Ectodermal cell (in vitro differentiated cells): ENCODE measurements around the gene CD46.

ENCODE experiments used
- H3K27ac ChIP-seq: 2 replicates; pipeline ENCODE4 v1.7.0; 2013; ENCODE audit warnings: mild to moderate bottlenecking, low read depth, low read length; ENCODE audit not compliant: insufficient read depth, poor library complexity, severe bottlenecking
- H3K27me3 ChIP-seq: 2 replicates; pipeline ENCODE4 v1.7.0; 2013; ENCODE audit warnings: mild to moderate bottlenecking, low read length; ENCODE audit not compliant: insufficient read depth, control insufficient read depth, poor library complexity, severe bottlenecking
- H3K36me3 ChIP-seq: one replicate; pipeline ENCODE4 v1.7.0; 2013; ENCODE audit warnings: low read length; ENCODE audit not compliant: control insufficient read depth, insufficient read depth
- H3K4me1 ChIP-seq: one replicate; pipeline ENCODE4 v1.7.0; 2013; ENCODE audit warnings: low read length; ENCODE audit not compliant: control insufficient read depth, insufficient read depth
- H3K4me3 ChIP-seq: 2 replicates; pipeline ENCODE4 v1.7.0; 2013; ENCODE audit warnings: low read depth, low read length, control low read depth; ENCODE audit not compliant: insufficient read depth
- H3K9me3 ChIP-seq: 2 replicates; pipeline ENCODE4 v1.7.0; 2013; ENCODE audit warnings: mild to moderate bottlenecking, low read length, moderate library complexity; ENCODE audit not compliant: control insufficient read depth
- WGBS, 2 experiments: methylation state at CpG; one replicate each; pipeline ENCODE4 v1.1.7; 2013; ENCODE audit warnings: missing lambda C conversion rate in 2 of 2; 5-methylcytosine and 5-hydroxymethylcytosine counted together

CD46 gene

GRCh38 chr1:207828046-207828445 lies 76.2 kb downstream of the CD46 start:
- Histone ChIP-seq H3K4me3 (no peak overlapping the region), H3K36me3 (no peaks in the 10 kb centered on the region), H3K27me3 (no peaks in the 10 kb centered on the region), H3K9me3 (no peaks in the 10 kb centered on the region), H3K27ac (no peak overlapping the region), H3K4me1 (peaks cover 6% of the 10 kb centered on the region)
- WGBS, 2 experiments, result 94 to 95% methylated on average over 5 of the region's 5 CpGs

- H3K36me3 ChIP-seq, result no peaks in the 10 kb centered on the region
- no peak overlapping the region for H3K4me3 ChIP-seq
- H3K9me3 ChIP-seq, result no peaks in the 10 kb centered on the region
- H3K4me1 ChIP-seq, result peaks cover 6% of the 10 kb centered on the region
- H3K27me3 ChIP-seq, result no peaks in the 10 kb centered on the region
- WGBS, 2 experiments, result 74 to 84% methylated on average over 2 of the region's 2 CpGs
- H3K27ac ChIP-seq, result no peak overlapping the region
Observed at GRCh38 chr1:207828485-207829158, 76.8 kb downstream of the CD46 start.

GRCh38 chr1:207829576-207829975 lies 77.7 kb downstream of the CD46 start:
- Histone ChIP-seq H3K9me3 (no peaks in the 10 kb centered on the region), H3K36me3 (no peaks in the 10 kb centered on the region), H3K27me3 (no peaks in the 10 kb centered on the region), H3K27ac (no peak overlapping the region), H3K4me1 (peaks cover 6% of the 10 kb centered on the region), H3K4me3 (no peak overlapping the region)

GRCh38 chr1:207830788-207831187 lies 78.9 kb downstream of the CD46 start:
- Histone ChIP-seq H3K36me3 (no peaks in the 10 kb centered on the region), H3K27ac (no peak overlapping the region), H3K27me3 (no peaks in the 10 kb centered on the region), H3K4me1 (peaks cover 6% of the 10 kb centered on the region), H3K4me3 (no peak overlapping the region), H3K9me3 (no peaks in the 10 kb centered on the region)
- 93 to 95% methylated on average over 9 of the region's 9 CpGs for WGBS, 2 experiments

- Histone ChIP-seq H3K9me3 (no peaks in the 10 kb centered on the region), H3K27me3 (no peaks in the 10 kb centered on the region), H3K27ac (no peak overlapping the region), H3K4me1 (peaks cover 6% of the 10 kb centered on the region), H3K4me3 (no peak overlapping the region), H3K36me3 (no peaks in the 10 kb centered on the region)
- WGBS, 2 experiments, result 92 to 93% methylated on average over 9 of the region's 9 CpGs
Observed at GRCh38 chr1:207831517-207832327, 79.9 kb downstream of the CD46 start.

GRCh38 chr1:207832796-207833195 lies 80.9 kb downstream of the CD46 start:
- Histone ChIP-seq H3K9me3 (no peaks in the 10 kb centered on the region), H3K4me3 (no peak overlapping the region), H3K27ac (no peak overlapping the region), H3K36me3 (no peaks in the 10 kb centered on the region), H3K27me3 (no peaks in the 10 kb centered on the region), H3K4me1 (no peaks in the 10 kb centered on the region)
- WGBS, 2 experiments, result 95 to 98% methylated on average over 8 of the region's 8 CpGs

- WGBS, 2 experiments, result 91 to 97% methylated on average over 5 to 6 of the region's 6 CpGs
- Histone ChIP-seq H3K27ac (no peak overlapping the region), H3K9me3 (no peaks in the 10 kb centered on the region), H3K4me3 (no peak overlapping the region), H3K36me3 (no peaks in the 10 kb centered on the region), H3K27me3 (no peaks in the 10 kb centered on the region), H3K4me1 (no peaks in the 10 kb centered on the region)
Observed at GRCh38 chr1:207833381-207833780, 81.5 kb downstream of the CD46 start.

GRCh38 chr1:207833956-207834660 lies 82.3 kb downstream of the CD46 start:
- H3K4me3 ChIP-seq, result no peak overlapping the region
- no peaks in the 10 kb centered on the region for H3K9me3 ChIP-seq
- no peaks in the 10 kb centered on the region for H3K27me3 ChIP-seq
- H3K36me3 ChIP-seq, result no peaks in the 10 kb centered on the region
- H3K4me1 ChIP-seq, result no peaks in the 10 kb centered on the region
- 92 to 93% methylated on average over 7 of the region's 7 CpGs for WGBS, 2 experiments
- H3K27ac ChIP-seq, result no peak overlapping the region

- 95 to 97% methylated on average over 6 of the region's 6 CpGs for WGBS, 2 experiments
- no peaks in the 10 kb centered on the region for H3K27me3 ChIP-seq
- H3K4me3 ChIP-seq, result no peak overlapping the region
- no peaks in the 10 kb centered on the region for H3K4me1 ChIP-seq
- H3K27ac ChIP-seq, result no peak overlapping the region
- no peaks in the 10 kb centered on the region for H3K36me3 ChIP-seq
- H3K9me3 ChIP-seq, result no peaks in the 10 kb centered on the region
Observed at GRCh38 chr1:207835958-207836357, 84.1 kb downstream of the CD46 start.
